Measurements from ENCODE around the gene SNX30. TPM values are rescaled to one million over a fixed set of nuclear protein-coding genes. Genes with fewer than 3 reads are reported as not detected.

Gene SNX30
- total RNA-seq, 1 experiment from 2014 or later, result 7.9 TPM

DNA sequence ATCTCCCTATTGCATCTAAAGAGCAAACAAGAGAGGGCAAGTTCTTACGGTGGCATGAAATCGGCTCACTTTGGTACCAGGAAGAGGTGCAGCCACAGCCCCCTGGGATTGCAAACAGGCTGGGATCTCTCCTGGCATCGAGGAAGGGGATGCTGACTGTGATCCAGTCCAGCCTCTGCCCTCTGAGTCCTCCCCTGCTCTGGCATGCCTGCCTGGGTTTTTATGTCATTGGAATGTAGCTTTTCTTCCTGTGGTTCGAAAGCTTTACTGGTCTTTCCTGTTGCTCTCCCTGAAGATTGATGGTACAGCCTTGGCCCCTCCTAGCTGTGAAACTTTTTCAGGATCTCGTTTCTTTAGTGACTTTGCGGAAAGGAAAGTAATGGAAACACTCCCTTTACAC, 133.5 kb downstream of the SNX30 start:
- DNase-seq (ENCODE audit: low read depth), result peak; percentile 57

DNA sequence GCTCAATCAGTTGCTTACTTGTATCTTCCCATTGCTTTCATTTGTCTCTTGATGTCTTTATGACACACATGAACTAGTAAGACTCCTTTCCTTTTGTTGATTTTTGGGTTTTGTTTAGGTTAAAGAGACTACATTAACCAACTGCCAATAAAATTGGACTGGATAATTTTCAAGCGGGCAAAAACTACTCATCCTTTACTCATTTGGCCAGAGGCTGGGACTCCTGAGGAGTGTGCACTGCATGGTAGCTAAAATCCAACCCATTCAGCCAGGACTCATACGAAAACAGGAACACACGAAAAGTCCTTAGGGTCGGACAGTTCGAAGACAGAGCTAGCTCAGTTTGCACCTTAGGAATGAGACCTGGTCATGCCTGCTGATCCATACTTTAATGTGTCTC, 134.2 kb downstream of the SNX30 start:
- no peak for DNase-seq (ENCODE audit: low read depth)

DNA sequence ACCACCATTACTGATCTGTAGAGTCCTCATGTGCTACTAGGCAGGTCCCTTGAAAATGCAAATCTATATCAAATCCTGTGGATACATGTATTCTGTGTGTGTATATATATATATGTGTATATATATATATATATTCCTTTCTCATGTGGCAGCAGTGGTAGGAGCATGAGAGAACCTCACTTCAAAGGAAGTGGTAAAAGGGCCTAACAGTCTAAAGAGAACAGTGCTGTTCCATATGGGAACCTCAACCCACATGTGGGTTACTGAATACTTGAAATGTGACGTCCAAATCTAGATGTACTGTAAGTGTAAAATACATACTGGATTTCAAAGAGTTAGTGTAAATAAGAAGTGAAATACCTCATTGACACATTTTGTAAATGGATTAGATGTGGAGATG, 134.8 kb downstream of the SNX30 start:
- no peak for DNase-seq (ENCODE audit: low read depth)

- DNase-seq (ENCODE audit: low read depth), result no peak
These were observed 135.8 kb downstream of the SNX30 start for GRCh38 chr9:112886351-112886750.

- DNase-seq (ENCODE audit: low read depth), result no peak
These were observed 136.8 kb downstream of the SNX30 start for GRCh38 chr9:112887381-112887780.

DNA sequence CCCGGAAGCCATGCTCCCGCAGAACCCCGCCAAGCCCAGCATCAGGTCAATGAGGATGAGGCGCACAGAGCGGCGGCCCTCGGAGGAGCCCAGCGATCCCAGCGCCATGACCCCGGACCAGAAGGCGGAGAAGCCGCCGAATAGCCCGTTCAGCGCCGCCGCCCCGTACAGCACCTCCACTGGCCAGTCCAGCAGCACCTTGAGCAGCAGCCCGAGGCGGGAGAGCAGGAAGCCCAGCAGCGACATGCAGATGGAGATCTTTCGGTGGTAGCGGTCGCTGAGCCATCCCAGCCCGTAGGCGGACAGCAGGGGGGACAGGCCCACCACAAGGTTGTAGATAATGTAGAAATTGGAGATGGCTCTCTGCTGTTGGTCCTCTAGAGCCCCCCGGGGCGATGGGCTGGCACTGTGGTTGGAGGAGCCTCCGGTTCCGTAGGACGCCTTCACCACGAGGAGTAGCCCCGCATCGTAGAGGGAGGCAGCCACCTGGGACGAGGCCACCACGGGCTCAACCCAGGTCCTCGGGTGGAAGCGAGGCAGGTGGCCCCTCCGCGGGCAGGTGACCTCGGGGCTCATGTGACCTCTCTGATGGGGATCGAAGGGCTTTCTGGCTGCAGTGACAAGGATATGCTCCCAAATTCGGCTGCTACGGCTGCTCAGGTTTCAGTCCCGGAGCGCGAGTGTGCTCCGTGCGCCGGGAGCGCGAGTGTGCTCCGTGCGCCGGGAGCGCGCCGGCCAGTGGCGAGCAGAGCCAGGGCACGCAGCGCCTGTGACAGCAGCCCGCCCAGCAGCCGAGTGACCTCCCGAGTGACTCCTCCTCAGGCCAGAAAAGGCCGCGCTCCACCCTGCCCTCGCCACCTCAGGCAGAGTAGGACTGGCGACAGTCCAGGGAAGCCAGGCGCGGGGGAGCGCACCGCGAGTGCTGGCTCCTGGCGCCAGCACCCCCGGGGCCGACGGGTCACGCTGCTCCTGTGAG, 139.8 kb downstream of the SNX30 start, which contains the start of gene SLC46A2:
SLC46A2 (minus strand) TSS at position 771 of the 976 bp plus-strand sequence; CDS start at position 576, 195 bp downstream.
- no peak for DNase-seq (ENCODE audit: low read depth)

DNA sequence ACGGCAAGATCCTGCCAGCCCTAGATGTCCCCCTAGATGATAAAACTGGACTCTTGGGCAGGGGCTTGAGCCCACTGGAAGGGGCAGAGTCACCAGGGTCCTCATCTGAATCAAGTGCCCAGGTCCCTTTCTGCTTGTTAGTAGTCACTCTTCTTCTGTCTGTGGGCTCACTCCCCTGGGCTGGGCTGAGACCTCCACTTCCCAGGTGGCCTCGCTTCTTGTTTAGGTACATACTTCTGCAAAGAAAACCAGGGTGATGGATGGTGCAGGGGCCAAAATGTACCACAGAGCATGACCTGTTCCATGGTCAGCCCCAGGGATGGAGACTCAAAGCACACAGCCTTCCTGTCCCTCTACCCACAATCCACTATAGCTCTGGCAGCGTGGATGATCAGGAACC, 141.0 kb downstream of the SNX30 start:
- DNase-seq (ENCODE audit: low read depth), result no peak

DNA sequence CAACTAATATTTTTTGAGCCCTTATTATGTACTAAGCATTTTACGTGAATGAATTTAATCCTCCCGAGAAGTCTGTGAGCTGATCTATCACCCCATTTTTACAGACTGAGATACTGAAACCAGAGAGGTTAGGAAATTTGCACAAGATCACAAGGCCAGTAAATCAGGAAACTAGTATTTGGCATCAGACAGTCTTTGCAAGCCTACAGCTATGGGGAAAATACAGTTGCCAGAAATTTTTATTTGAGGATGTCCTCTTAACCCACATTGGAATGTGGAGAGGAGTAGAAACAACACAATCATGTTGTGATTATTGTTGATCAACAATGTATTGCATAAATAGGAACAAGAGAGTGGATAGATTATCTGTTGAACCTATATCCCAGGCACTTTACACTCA, 142.4 kb downstream of the SNX30 start:
- no peak for DNase-seq (ENCODE audit: low read depth)

DNA sequence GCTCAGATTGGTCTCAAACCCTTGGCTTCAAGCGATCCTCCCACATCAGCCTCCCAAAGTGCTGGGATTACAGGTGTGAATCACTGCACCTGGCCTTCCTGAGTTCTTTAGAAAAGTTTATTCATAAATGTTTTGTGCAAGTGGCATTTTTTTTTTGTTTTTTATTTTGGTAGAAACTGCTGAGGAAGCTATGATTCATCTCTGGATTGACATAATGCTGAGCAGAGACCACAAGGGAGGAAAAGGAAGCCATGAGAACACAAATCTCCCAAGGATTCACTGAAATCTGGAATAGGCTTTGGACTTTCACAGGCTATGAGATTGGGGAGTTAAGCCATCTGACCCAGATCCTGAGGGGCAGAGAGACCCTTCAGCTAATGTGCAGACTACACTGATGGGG, 143.5 kb downstream of the SNX30 start:
- DNase-seq (ENCODE audit: low read depth), result peak; percentile 45

DNA sequence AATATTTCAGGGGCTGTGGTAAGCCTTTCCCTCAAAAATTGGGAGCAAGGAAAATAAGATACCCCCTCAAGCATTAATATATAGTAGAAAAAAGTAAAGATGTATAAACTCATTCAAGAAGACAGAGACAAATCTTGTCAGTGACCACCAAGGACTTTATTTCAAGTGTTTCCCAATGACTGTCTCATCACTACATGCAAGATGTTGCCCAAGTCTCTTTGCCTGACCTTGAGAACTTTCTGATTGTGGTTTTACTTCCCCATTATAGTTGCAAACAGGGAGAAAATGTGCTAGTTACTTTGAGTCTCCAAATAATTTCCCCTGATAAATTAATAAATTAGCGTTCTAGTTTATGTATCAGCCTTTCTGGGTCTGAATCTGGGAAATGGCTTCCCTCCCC, 144.1 kb downstream of the SNX30 start:
- peak; percentile 17 for DNase-seq (ENCODE audit: low read depth)

- no peak for DNase-seq (ENCODE audit: low read depth)
These were observed 145.6 kb downstream of the SNX30 start for GRCh38 chr9:112896131-112896530.

GRCh38 chr9:112898872-112899311, 148.3 kb downstream of the SNX30 start:
- DNase-seq (ENCODE audit: low read depth), result no peak

- DNase-seq (ENCODE audit: low read depth), result no peak
These were observed 149.9 kb downstream of the SNX30 start for GRCh38 chr9:112900488-112900887.

- DNase-seq (ENCODE audit: low read depth), result no peak
These were observed 150.3 kb downstream of the SNX30 start for GRCh38 chr9:112900901-112901300.

DNA sequence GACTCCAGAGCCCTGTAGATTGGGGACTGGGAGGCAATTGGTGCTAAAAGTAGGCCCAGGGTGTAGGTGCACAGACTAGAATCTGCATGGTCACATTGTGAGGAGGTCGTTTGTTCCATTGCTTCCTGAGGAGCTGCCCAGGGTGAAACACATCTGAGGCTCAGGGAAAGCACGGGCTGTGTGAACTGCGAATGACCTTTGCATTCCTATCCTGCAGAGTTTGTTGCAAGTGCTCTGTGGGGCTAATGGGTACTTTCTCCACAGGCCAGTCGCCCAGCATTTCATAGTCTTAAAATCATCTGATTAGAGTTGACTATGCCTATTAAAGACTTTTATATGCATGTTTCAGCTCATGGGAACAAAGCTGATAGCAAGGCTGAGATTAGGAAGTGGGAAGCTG, 154.5 kb downstream of the SNX30 start:
- DNase-seq (ENCODE audit: low read depth), result no peak

- DNase-seq (ENCODE audit: low read depth), result no peak
These were observed 161.2 kb downstream of the SNX30 start for GRCh38 chr9:112911736-112912135.

GRCh38 chr9:112912636-112913035, 162.1 kb downstream of the SNX30 start:
- no peak for DNase-seq (ENCODE audit: low read depth)

- no peak for DNase-seq (ENCODE audit: low read depth)
These were observed 162.8 kb downstream of the SNX30 start for GRCh38 chr9:112913326-112913725.

DNA sequence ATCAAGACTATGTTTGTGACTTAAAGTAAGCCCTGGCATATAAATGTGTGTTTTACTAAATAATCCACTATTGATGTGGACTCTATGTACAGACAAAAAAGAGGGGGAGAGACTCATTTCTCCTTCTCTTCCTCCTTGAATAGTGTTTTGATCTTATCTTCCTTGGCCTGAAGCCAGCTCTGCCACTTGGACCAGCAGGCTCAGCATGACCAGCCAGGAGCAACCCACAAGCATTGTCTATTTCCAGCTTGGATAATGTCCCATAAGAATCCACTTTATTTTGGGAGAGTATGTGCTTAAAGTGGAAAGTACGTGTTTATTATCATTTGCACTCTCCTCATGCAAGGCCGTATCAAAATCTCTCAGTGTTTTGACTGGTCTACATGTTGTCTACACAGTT, 164.0 kb downstream of the SNX30 start:
- no peak for DNase-seq (ENCODE audit: low read depth)

GRCh38 chr9:112917047-112917986, 166.8 kb downstream of the SNX30 start:
- no peak for DNase-seq (ENCODE audit: low read depth)

DNA sequence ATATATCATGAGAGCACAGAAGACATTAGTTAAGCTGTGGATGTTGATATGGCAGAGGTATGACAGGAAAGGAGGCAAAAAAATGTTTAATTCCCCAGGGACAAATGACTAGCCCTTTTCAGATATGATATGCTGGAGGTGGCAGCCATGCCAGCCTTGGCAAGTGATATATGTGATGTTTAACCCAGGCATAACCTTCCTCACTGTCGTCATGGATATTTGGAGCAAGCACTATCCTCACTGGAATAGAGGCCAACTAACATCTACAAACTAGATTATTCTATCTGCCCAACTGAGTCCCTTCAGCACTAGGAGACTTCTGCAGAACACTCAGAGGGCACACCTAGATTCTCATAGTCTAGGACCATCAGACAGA, 167.4 kb downstream of the SNX30 start:
- no peak for DNase-seq (ENCODE audit: low read depth)

DNA sequence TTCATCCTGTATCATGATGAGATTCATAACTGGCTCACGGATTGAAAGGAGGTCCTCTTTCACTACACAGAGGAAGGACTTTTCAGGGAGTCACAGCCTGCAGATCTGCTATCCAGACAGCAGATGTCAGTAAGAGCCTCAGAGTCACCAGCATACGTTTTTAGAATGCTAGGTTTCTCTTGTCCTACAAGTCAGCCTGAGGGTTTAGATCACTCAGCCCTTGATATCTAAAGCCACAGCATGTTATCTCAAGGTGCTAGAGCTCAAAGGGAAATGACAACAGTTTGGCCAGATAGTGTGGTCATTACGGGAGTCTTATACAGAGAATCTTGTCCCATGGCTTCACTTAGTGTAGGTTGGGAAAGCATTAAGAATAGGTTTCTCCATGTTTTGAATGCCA, 171.0 kb downstream of the SNX30 start:
- peak; percentile 64 for DNase-seq (ENCODE audit: low read depth)

All from LHCN-M2 (cell line).